ENCODE measurements around the gene MYDGF. TPM values are rescaled to one million over a fixed set of nuclear protein-coding genes. Genes with fewer than 3 reads are reported as not detected.

The MYDGF gene
- total and polyA plus RNA-seq, 9 of the 15 experiments (the other 6 are each of a cell fraction or from before 2014, with no cell fraction given) = 4.2 to 141 (median 82.1) TPM

DNA sequence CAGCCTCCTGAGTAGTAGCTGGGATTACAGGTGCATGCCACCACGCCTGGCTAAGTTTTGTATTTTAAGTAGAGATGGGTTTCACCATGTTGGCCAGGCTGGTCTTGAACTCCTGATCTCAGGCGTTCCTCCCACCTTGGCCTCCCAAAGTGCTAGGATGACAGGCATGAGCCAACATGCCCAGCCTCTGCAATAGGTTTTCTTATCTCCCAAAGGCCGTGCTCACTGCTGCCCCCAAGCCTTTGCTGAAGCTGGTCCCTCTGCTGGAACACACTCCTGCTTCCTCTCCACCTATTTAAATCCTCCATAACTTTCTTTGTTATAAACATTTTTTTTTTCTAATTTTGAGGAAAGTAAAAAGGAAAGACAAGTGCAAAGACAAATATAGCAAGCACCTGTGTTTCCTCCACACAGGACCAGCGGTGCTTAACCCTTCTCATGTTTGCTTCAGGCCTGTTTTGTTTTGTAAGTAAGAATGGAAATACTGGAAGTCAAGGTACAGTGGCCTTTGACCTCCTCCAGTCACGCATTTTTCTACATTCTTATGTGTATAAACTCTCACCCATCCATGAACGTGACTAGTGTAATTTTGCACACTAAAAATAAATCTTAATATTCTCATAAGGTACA lies 45.3 kb downstream of the MYDGF start (continued):
- TF ChIP-seq CEBPG (CRISPR knock-in tag; IDR thresholded peaks at IDR 0.05) = no peak
- TF ChIP-seq CEBPG (tag; conservative IDR thresholded peaks at IDR 0.05 in 1 of 2, IDR thresholded peaks at IDR 0.05 in 1 of 2) = 0 out of 4 replicates have a peak, but pooled peaks of 1 of the 2 experiments have one; percentile 12
- TF ChIP-seq ZNF561 (CRISPR knock-in tag; conservative IDR thresholded peaks at IDR 0.05) = no peak
- 0 out of 2 replicates have a peak, but pooled peaks have one; percentile 36 for TF ChIP-seq EHMT2 (IDR thresholded peaks at IDR 0.05)
- no peak for TF ChIP-seq ZNF583 (CRISPR knock-in tag; IDR thresholded peaks at IDR 0.05)
- TF ChIP-seq SMARCA4 (IDR thresholded peaks at IDR 0.05) = 0 out of 2 replicates have a peak, but pooled peaks have one; percentile 26
- no peak for TF ChIP-seq ETV6 (IDR thresholded peaks at IDR 0.05; ENCODE audit: borderline replicate concordance in 1 of 2, low read depth in 2 of 2, low read length in 1 of 2)
- TF ChIP-seq ETV6 (CRISPR knock-in tag; IDR thresholded peaks at IDR 0.05; ENCODE audit: borderline replicate concordance) = no peak
- 0 out of 2 replicates have a peak, but pooled peaks have one; percentile 28 for TF ChIP-seq NBN (IDR thresholded peaks at IDR 0.05; ENCODE audit: low read depth)
- TF ChIP-seq, protein P1, sequence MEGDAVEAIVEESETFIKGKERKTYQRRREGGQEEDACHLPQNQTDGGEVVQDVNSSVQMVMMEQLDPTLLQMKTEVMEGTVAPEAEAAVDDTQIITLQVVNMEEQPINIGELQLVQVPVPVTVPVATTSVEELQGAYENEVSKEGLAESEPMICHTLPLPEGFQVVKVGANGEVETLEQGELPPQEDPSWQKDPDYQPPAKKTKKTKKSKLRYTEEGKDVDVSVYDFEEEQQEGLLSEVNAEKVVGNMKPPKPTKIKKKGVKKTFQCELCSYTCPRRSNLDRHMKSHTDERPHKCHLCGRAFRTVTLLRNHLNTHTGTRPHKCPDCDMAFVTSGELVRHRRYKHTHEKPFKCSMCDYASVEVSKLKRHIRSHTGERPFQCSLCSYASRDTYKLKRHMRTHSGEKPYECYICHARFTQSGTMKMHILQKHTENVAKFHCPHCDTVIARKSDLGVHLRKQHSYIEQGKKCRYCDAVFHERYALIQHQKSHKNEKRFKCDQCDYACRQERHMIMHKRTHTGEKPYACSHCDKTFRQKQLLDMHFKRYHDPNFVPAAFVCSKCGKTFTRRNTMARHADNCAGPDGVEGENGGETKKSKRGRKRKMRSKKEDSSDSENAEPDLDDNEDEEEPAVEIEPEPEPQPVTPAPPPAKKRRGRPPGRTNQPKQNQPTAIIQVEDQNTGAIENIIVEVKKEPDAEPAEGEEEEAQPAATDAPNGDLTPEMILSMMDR (IDR thresholded peaks at IDR 0.05 in 2 of 3, conservative IDR thresholded peaks at IDR 0.05 in 1 of 3; ENCODE audit: insufficient read depth in 2 of 3, low read depth in 1 of 3, low read length in 3 of 3) = peak; percentile 64 to 71 (median 70)
- no peak for TF ChIP-seq ERF (CRISPR knock-in tag; IDR thresholded peaks at IDR 0.05)
- 0 out of 2 replicates have a peak, but pooled peaks have one; percentile 16 for TF ChIP-seq NR2C1 (IDR thresholded peaks at IDR 0.05)
- no peak for TF ChIP-seq NR2C1 (tag; IDR thresholded peaks at IDR 0.05)
- TF ChIP-seq SREBF2 (CRISPR knock-in tag; IDR thresholded peaks at IDR 0.05) = no peak
- TF ChIP-seq DPF2 (IDR thresholded peaks at IDR 0.05) = 0 out of 2 replicates have a peak, but pooled peaks have one; percentile 29
- no peak for TF ChIP-seq CBX5 (IDR thresholded peaks at IDR 0.05; ENCODE audit: borderline replicate concordance, low read depth)
- TF ChIP-seq, protein P2, sequence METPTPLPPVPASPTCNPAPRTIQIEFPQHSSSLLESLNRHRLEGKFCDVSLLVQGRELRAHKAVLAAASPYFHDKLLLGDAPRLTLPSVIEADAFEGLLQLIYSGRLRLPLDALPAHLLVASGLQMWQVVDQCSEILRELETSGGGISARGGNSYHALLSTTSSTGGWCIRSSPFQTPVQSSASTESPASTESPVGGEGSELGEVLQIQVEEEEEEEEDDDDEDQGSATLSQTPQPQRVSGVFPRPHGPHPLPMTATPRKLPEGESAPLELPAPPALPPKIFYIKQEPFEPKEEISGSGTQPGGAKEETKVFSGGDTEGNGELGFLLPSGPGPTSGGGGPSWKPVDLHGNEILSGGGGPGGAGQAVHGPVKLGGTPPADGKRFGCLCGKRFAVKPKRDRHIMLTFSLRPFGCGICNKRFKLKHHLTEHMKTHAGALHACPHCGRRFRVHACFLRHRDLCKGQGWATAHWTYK (CRISPR knock-in tag; IDR thresholded peaks at IDR 0.05) = no peak
- peak; percentile 68; the same call in 1 of the 2 replicates for TF ChIP-seq GATA2 (CRISPR knock-in tag; IDR thresholded peaks at IDR 0.05)
- 0 out of 2 replicates have a peak, but pooled peaks have one; percentile 22 for TF ChIP-seq HDAC2 (IDR thresholded peaks at IDR 0.05)
- TF ChIP-seq SOX6 (IDR thresholded peaks at IDR 0.05) = peak; percentile 26; the same call in 1 of the 2 replicates
- TF ChIP-seq, protein P3, sequence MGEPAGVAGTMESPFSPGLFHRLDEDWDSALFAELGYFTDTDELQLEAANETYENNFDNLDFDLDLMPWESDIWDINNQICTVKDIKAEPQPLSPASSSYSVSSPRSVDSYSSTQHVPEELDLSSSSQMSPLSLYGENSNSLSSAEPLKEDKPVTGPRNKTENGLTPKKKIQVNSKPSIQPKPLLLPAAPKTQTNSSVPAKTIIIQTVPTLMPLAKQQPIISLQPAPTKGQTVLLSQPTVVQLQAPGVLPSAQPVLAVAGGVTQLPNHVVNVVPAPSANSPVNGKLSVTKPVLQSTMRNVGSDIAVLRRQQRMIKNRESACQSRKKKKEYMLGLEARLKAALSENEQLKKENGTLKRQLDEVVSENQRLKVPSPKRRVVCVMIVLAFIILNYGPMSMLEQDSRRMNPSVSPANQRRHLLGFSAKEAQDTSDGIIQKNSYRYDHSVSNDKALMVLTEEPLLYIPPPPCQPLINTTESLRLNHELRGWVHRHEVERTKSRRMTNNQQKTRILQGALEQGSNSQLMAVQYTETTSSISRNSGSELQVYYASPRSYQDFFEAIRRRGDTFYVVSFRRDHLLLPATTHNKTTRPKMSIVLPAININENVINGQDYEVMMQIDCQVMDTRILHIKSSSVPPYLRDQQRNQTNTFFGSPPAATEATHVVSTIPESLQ (CRISPR knock-in tag; IDR thresholded peaks at IDR 0.05) = no peak
- no peak for TF ChIP-seq TRIM28 (IDR thresholded peaks at IDR 0.05)
- 0 out of 2 replicates have a peak, but pooled peaks have one; percentile 23 for TF ChIP-seq CTBP1 (IDR thresholded peaks at IDR 0.05; ENCODE audit: borderline replicate concordance)

Measured in K562 (cell line).